Activated naive CD4-positive, alpha-beta T cell treated with Interleukin-2 at 50 U/mL for 16 hours (primary cell): ENCODE data around the gene KLK10.

Experiments used
- DNase-seq: peaks from one replicate; pipeline ENCODE4 v3.0.0-alpha.2; 2020

KLK10 gene

DNA sequence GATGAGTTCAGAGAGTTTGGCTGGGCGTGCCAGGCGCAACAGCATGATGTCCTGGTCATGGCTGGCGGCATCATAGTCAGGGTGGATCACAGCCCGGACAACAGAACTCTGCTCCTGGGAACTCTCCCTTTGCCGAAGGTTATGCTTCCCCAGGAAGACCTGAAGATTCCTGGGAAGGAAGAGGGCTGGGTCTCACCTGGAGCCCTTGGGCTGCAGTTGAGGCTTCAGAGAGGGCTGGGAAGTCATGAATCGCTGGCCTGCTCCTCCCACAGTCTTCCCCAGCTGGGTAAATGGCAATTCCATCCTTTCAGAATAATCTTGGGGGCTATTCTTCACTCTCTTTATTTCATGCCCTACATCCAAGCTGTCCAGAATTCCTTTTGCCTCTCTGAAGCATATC is 56.1 kb downstream of the KLK10 start:
- no peak for DNase-seq
